OCI-LY7 (cell line): ENCODE data around the gene ZSWIM9. TPM values are rescaled to one million over a fixed set of nuclear protein-coding genes. Genes with fewer than 3 reads are reported as not detected.

Source experiments
- BruUV-seq: library from RNA; stranded (reverse); fragments of 400-500 nt; replicated peaks from 2 replicates; lab custom pipeline; 2021; lab: Mats Ljungman, UMichigan
- CTCF ChIA-PET: fragments of 300-600 bp; sonication (Branson Sonifier 250); formaldehyde crosslinking; loops from one replicate; lab custom pipeline; 2022; ENCODE audit warnings: antibody characterized with exemption; ENCODE audit not compliant: unreplicated experiment; lab: Charles Lee
- POLR2A ChIA-PET: fragments of 300-600 bp; sonication (Branson Sonifier 250); formaldehyde crosslinking; loops from one replicate; lab custom pipeline; 2022; ENCODE audit warnings: antibody characterized with exemption; lab: Charles Lee
- DNase-seq: peaks from one replicate; pipeline ENCODE4 v3.0.0-alpha.2; 2015; ENCODE audit warnings: low spot score
- H2AFZ ChIP-seq: fragments of 200-600 bp; sonication (generic), shearing (Covaris generic); 2 replicates; pipeline ENCODE4 v1.6.1; 2014; ENCODE audit warnings: mild to moderate bottlenecking, antibody characterized with exemption, low read length, moderate library complexity
- H3K27ac ChIP-seq: fragments of 200-600 bp; sonication (generic); 2 replicates; pipeline ENCODE4 v1.5.1; 2014; ENCODE audit warnings: mixed run types, low read depth, mild to moderate bottlenecking, moderate library complexity, low read length, inconsistent platforms; ENCODE audit not compliant: poor library complexity, severe bottlenecking
- H3K36me3 ChIP-seq: fragments of 200-600 bp; sonication (generic); 2 replicates; pipeline ENCODE4 v1.6.1; 2014; ENCODE audit warnings: mild to moderate bottlenecking, antibody characterized with exemption, low read length, moderate library complexity, mixed read lengths; ENCODE audit not compliant: insufficient read depth
- H3K4me1 ChIP-seq: fragments of 200-600 bp; sonication (generic); 2 replicates; pipeline ENCODE4 v1.5.1; 2014; ENCODE audit warnings: mild to moderate bottlenecking, low read length; ENCODE audit not compliant: insufficient read depth, poor library complexity, severe bottlenecking
- H3K4me2 ChIP-seq: fragments of 200-600 bp; sonication (generic); 2 replicates; pipeline ENCODE4 v1.6.1; 2014; ENCODE audit warnings: mild to moderate bottlenecking, low read length
- H3K4me3 ChIP-seq: fragments of 200-600 bp; sonication (generic); 2 replicates; pipeline ENCODE4 v1.5.1; 2014; ENCODE audit warnings: mild to moderate bottlenecking, low read depth, low read length; ENCODE audit not compliant: poor library complexity, severe bottlenecking
- H3K79me2 ChIP-seq: fragments of 200-600 bp; sonication (generic); 2 replicates; pipeline ENCODE4 v1.6.1; 2016; ENCODE audit warnings: low read depth, mild to moderate bottlenecking, low read length, moderate library complexity, mixed read lengths; ENCODE audit not compliant: insufficient read depth
- H3K9me2 ChIP-seq: fragments of 200-600 bp; sonication (generic); 2 replicates; pipeline ENCODE4 v1.6.1; 2016; ENCODE audit warnings: mild to moderate bottlenecking, low read length, mixed read lengths; ENCODE audit not compliant: insufficient read depth
- H3K9me3 ChIP-seq: fragments of 200-600 bp; sonication (generic); 2 replicates; pipeline ENCODE4 v1.6.1; 2014; ENCODE audit warnings: mild to moderate bottlenecking, mixed run types, low read length, mixed read lengths
- H4K20me1 ChIP-seq: fragments of 200-600 bp; sonication (generic); 2 replicates; pipeline ENCODE4 v1.6.1; 2014; ENCODE audit warnings: mild to moderate bottlenecking, antibody characterized with exemption, low read length, moderate library complexity, mixed read lengths; ENCODE audit not compliant: insufficient read depth
- EZH2phosphoT487 ChIP-seq: fragments of 200-600 bp; sonication (generic); IDR thresholded peaks from 2 replicates; pipeline ENCODE4 v1.6.1; 2018; ENCODE audit warnings: low read depth, borderline replicate concordance, mild to moderate bottlenecking, mixed run types, antibody characterized with exemption, low read length, moderate library complexity, mixed read lengths
- intact Hi-C: fragments of 100-400 bp; cut with micrococcal nuclease; formaldehyde crosslinking; loops from one replicate; pipeline ENCODE4 v1.10.0; 2022; ENCODE audit not compliant: unreplicated experiment
- total RNA-seq, 2 experiments: library from RNA; depleted of rRNA in 1 of 2; stranded (reverse); fragments of >200 nt in 1 of 2; shearing (Covaris generic) in 1 of 2; gene quantifications; 2 replicates each; pipeline ENCODE4 v1.2.3, GENCODE V29; 2014 to 2022
- TF ChIP-seq, protein P1 (sequence below): fragments of 200-600 bp; sonication (generic); conservative IDR thresholded peaks from 2 replicates; pipeline ENCODE4 v1.5.1; 2014; ENCODE audit warnings: mild to moderate bottlenecking, antibody characterized with exemption, low read length, moderate library complexity, mixed read lengths

ZSWIM9 gene
- total RNA-seq, 2 experiments from 2014 or later, result 4.5 to 10.5 TPM

DNA sequence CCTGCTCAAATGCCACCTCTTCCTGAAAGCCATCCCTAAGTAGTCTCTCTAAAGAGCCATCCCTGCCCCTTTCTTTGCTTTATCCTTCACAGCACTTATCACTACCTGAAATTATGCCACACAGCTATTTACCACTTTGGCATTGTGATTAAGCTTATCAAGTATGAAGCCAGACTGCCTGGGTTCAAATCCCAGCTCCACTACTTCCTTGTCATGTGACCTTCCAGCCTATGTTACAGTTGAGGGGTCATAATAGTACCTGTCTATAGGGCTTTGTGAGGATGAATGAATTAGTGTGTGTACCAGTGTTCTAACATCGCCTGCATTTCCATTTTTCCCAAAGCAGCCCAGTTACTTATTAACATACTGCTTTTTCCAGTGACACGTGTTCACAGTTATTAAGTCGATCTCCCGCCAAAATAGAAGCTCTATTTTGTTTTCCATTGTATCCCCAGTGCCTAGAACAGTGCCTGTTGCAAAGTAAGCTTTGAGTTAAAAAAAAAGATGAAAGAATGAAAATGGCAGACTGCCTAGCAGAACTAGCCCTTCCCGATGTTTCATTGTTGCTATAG, 32.8 kb downstream of the ZSWIM9 start:
- Histone ChIP-seq H3K36me3 (peaks cover 19% of the 10 kb centered on the region), H3K9me2 (no peaks in the 10 kb centered on the region), H3K4me2 (peak overlapping the region; percentile 84), H4K20me1 (no peaks in the 10 kb centered on the region), H3K4me1 (peaks cover 23% of the 10 kb centered on the region), H3K4me3 (peak overlapping the region; percentile 81), H3K79me2 (peaks cover 16% of the 10 kb centered on the region), H3K9me3 (no peaks in the 10 kb centered on the region), H3K27ac (peak overlapping the region; percentile 60), H2AFZ (peak overlapping the region; percentile 83; the same call in 1 of the 2 replicates)
- intact Hi-C loops, result loop anchor here (5.0 kb wide), 1 partner anchor 54 kb away; the partner anchor contains the start of gene CARD8
- no peak for TF ChIP-seq EZH2phosphoT487
- TF ChIP-seq, protein P1, sequence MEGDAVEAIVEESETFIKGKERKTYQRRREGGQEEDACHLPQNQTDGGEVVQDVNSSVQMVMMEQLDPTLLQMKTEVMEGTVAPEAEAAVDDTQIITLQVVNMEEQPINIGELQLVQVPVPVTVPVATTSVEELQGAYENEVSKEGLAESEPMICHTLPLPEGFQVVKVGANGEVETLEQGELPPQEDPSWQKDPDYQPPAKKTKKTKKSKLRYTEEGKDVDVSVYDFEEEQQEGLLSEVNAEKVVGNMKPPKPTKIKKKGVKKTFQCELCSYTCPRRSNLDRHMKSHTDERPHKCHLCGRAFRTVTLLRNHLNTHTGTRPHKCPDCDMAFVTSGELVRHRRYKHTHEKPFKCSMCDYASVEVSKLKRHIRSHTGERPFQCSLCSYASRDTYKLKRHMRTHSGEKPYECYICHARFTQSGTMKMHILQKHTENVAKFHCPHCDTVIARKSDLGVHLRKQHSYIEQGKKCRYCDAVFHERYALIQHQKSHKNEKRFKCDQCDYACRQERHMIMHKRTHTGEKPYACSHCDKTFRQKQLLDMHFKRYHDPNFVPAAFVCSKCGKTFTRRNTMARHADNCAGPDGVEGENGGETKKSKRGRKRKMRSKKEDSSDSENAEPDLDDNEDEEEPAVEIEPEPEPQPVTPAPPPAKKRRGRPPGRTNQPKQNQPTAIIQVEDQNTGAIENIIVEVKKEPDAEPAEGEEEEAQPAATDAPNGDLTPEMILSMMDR, result no peak
- ChIA-PET POLR2A (interaction anchor here (0.6 to 2.8 kb wide), 18 partner anchors 10 to 1956 kb away, joined by 3 to 24 read pairs (median 4); partner anchors contain the start of gene CARD8), CTCF (interaction anchor here (0.5 to 1.4 kb wide), 6 partner anchors 18 to 290 kb away, joined by 3 read pairs; no protein-coding TSS in a partner anchor)
- DNase-seq, result peak; percentile 28
- BruUV-seq, result TSS peak; percentile 84

DNA sequence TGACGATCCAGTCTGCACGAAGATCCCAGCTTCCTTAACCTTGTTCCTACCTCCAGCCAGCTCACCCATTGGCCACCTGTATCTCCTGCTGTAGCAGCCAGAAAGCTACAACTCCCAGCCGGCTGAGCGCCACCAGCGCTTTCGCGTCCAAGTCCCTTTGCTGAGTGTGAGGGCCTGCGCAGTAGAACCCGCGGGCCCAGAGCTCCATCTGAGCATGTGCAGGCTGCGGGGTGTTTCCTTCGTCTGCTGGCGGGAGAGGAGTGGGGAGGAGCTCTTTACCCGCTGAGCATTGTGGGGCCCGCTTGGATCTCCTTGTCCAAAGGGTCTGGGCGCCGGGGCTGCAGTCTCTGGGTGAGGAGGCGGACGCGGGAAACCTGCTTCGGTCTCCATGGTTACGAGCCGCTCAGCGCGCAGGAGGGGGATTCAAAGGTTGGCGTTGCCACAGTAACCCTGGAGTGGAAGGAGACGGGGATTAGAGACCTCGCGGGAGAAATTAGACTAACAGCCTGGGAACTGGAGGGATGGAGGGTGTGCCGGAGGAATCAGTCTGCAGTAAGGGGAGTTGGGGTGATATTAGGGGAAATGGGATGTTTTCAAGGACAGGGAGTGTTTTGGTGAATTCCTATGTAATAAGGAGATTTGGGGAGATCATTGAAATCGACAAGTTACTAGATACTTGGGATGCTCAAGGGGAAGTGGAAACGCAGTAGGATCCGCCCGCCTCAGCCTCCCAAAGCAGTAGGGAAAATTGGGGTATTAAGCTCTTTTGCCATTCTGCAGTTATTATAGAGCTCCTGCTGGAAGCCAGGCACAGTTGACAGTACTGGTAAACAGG, 33.5 kb downstream of the ZSWIM9 start:
- POLR2A ChIA-PET, result interaction anchor here (0.6 to 2.8 kb wide), 15 partner anchors 10 to 1957 kb away, joined by 3 to 24 read pairs (median 4); partner anchors contain the start of gene CARD8
- peak overlapping the region; percentile 83; the same call in 1 of the 2 replicates for H2AFZ ChIP-seq
- peaks cover 23% of the 10 kb centered on the region for H3K4me1 ChIP-seq
- H3K9me3 ChIP-seq, result no peaks in the 10 kb centered on the region
- intact Hi-C loops, result loop anchor here (5.0 kb wide), 1 partner anchor 53 kb away; the partner anchor contains the start of gene CARD8
- H3K4me3 ChIP-seq, result peak overlapping the region; percentile 81
- H4K20me1 ChIP-seq, result no peaks in the 10 kb centered on the region
- DNase-seq, result peak; percentile 95
- H3K4me2 ChIP-seq, result peak overlapping the region; percentile 84
- H3K27ac ChIP-seq, result peak overlapping the region; percentile 60
- TF ChIP-seq, protein P1, result no peak
- no peak for TF ChIP-seq EZH2phosphoT487
- peaks cover 20% of the 10 kb centered on the region for H3K36me3 ChIP-seq
- peaks cover 16% of the 10 kb centered on the region for H3K79me2 ChIP-seq
- H3K9me2 ChIP-seq, result no peaks in the 10 kb centered on the region
- CTCF ChIA-PET, result interaction anchor here (0.6 to 1.4 kb wide), 6 partner anchors 11 to 55 kb away, joined by 3 to 6 read pairs (median 3); no protein-coding TSS in a partner anchor
- no TSS peak for BruUV-seq
